Heart right ventricle (tissue), 16 donors: ENCODE results near the gene SH3RF3. TPM values are rescaled to one million over a fixed set of nuclear protein-coding genes. Genes with fewer than 3 reads are reported as not detected.

Experiments used
- ATAC-seq, 8 donors: fragments of 200-7000 bp; cut with Tn5 transposase; one replicate each; pipeline ENCODE4 v1.9.1; 2020; ENCODE audit warnings: mild to moderate bottlenecking in 8 of 8, moderate library complexity in 8 of 8, moderate number of reproducible peaks in 1 of 8
- DNase-seq, 2 donors: peaks; one replicate each; pipeline ENCODE4 v3.0.0-alpha.2; 2020
- H3K27ac ChIP-seq, 10 donors: fragments of 200-600 bp; sonication (generic) in 2 of 10; one replicate each; pipeline versions ENCODE4 v1.5.0 to v1.8.0; 2020 to 2022; ENCODE audit warnings: mild to moderate bottlenecking in 3 of 10
- H3K27me3 ChIP-seq, 7 donors: fragments of 200-600 bp; one replicate each; pipeline ENCODE4 v1.8.0; 2021 to 2022; ENCODE audit warnings: mild to moderate bottlenecking in 2 of 7
- H3K36me3 ChIP-seq, 9 donors: fragments of 200-600 bp; sonication (generic) in 1 of 9; one replicate each; pipeline versions ENCODE4 v1.5.0 to v1.8.0; 2020 to 2022; ENCODE audit warnings: mild to moderate bottlenecking in 2 of 9
- H3K4me1 ChIP-seq, 9 donors: fragments of 200-600 bp; sonication (generic) in 1 of 9; one replicate each; pipeline versions ENCODE4 v1.5.0 to v1.8.0; 2020 to 2022; ENCODE audit warnings: mild to moderate bottlenecking in 4 of 9
- H3K4me3 ChIP-seq, 10 donors: fragments of 200-600 bp; sonication (generic) in 2 of 10; one replicate each; pipeline versions ENCODE4 v1.5.0 to v1.8.0; 2020 to 2022; ENCODE audit warnings: mild to moderate bottlenecking in 7 of 10, moderate library complexity in 2 of 10
- H3K9me3 ChIP-seq, 11 donors: fragments of 200-600 bp in 10 of 11; sonication (generic) in 2 of 11; one replicate each; pipeline versions ENCODE4 v1.5.0 to v1.8.0; 2013 to 2022; ENCODE audit warnings: mild to moderate bottlenecking in 2 of 11, control low read depth in 1 of 11, moderate library complexity in 1 of 11
- WGBS, 2 donors: extraction: QIAGEN DNeasy Blood & Tissue Kit; methylation state at CpG; one replicate each; pipeline ENCODE4 v1.1.7; 2013; ENCODE audit warnings: inconsistent platforms in 1 of 2; 5-methylcytosine and 5-hydroxymethylcytosine counted together
- intact Hi-C, 10 donors: fragments of 100-400 bp; cut with DNase I; formaldehyde crosslinking; loops; one replicate each; pipeline versions ENCODE4 v1.11.1 to v1.14.2; 2022
- polyA plus RNA-seq, 2 donors: library from polyadenylated mRNA; stranded (reverse); fragments of 200-250 nt; gene quantifications; one replicate each; pipeline ENCODE4 v1.2.3, GENCODE V29; 2013
- total RNA-seq, 10 donors: library from RNA; stranded (reverse); fragmentation: NEBNext Ultra II Directional in 3 of 10; extraction: Animal tissue kit (Norgen Biotek cat#: 25700) in 3 of 10; gene quantifications; one replicate each; pipeline versions ENCODE4 v1.2.1 to v1.2.4, GENCODE V29; 2021 to 2023
- TF ChIP-seq, protein P1 (sequence below), 9 donors: fragments of 200-600 bp; sonication (generic) in 2 of 9; IDR thresholded peaks; one replicate each; pipeline versions ENCODE4 v1.5.0 to v1.8.0; 2021 to 2022; ENCODE audit warnings: antibody characterized with exemption in 9 of 9, mild to moderate bottlenecking in 5 of 9, moderate library complexity in 1 of 9
- donor health status: Arrhythmogenic right ventricular cardiomyopathy.
- donor health status: ischemic (EF 13 %, LVEDD 7.1; RV severe dilation, severe dysfunction).
- donor health status: healthy with polysubstance abuse.
- donor health status: DM: no; HTN: yes; CAD: no.
- donor health status: DM: no; HTN: no; CAD: no.
- donor health status: ischemic (EF 25% LVEDD 6.9; RV normal size, moderate dysfunction).
- donor health status: ischemic (EF 25% LVEDD 5.7; RV mildly dilated, moderate dysfunction).
- donor health status: healthy.
- donor health status: DM: yes; HTN: yes; CAD: no.
- donor health status: Ischemic cardiomyopathy.
- donor health status: ischemic (EF 35%, LVEDD 5.7; RV mildly dilated, moderate dysfunction).
- donor health status: nonischemic (EF 11% LVEDD 7.7; RV severe dilation, severe dysfunction).
- donor health status: DM: yes; HTN: yes; CAD: no.
- donor health status: PGD.
- donor health status: ischemic (EF 29% LVEDD 5.4; RV normal size, mild dysfunction).
- donor health status: nonischemic (EF 23%, LVEDD 6.1; RV moderate dilation, normal function).

Gene SH3RF3
- total and polyA plus RNA-seq, 12 donors = 5.0 to 11.5 (median 8.6) TPM

- peaks cover 0 to 5% (median 0%) of the 10 kb centered on the region in 9 donors for H3K4me1 ChIP-seq
- DNase-seq (no peak), ATAC-seq (no peak)
- no peaks in the 10 kb centered on the region for H3K27me3 ChIP-seq
- intact Hi-C loops = no loop called here
- H3K27ac ChIP-seq = no peak overlapping the region
- peaks cover 0 to 27% (median 0%) of the 10 kb centered on the region in 9 donors for H3K36me3 ChIP-seq
- no peak overlapping the region for H3K4me3 ChIP-seq
- H3K9me3 ChIP-seq = no peaks in the 10 kb centered on the region
- WGBS, 2 donors = 82 to 95% methylated on average over 13 of the region's 13 CpGs
- TF ChIP-seq, protein P1, sequence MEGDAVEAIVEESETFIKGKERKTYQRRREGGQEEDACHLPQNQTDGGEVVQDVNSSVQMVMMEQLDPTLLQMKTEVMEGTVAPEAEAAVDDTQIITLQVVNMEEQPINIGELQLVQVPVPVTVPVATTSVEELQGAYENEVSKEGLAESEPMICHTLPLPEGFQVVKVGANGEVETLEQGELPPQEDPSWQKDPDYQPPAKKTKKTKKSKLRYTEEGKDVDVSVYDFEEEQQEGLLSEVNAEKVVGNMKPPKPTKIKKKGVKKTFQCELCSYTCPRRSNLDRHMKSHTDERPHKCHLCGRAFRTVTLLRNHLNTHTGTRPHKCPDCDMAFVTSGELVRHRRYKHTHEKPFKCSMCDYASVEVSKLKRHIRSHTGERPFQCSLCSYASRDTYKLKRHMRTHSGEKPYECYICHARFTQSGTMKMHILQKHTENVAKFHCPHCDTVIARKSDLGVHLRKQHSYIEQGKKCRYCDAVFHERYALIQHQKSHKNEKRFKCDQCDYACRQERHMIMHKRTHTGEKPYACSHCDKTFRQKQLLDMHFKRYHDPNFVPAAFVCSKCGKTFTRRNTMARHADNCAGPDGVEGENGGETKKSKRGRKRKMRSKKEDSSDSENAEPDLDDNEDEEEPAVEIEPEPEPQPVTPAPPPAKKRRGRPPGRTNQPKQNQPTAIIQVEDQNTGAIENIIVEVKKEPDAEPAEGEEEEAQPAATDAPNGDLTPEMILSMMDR (IDR thresholded peaks at IDR 0.05) = no peak
Measured at GRCh38 chr2:109370399-109371035, 241.5 kb downstream of the SH3RF3 start.

DNA sequence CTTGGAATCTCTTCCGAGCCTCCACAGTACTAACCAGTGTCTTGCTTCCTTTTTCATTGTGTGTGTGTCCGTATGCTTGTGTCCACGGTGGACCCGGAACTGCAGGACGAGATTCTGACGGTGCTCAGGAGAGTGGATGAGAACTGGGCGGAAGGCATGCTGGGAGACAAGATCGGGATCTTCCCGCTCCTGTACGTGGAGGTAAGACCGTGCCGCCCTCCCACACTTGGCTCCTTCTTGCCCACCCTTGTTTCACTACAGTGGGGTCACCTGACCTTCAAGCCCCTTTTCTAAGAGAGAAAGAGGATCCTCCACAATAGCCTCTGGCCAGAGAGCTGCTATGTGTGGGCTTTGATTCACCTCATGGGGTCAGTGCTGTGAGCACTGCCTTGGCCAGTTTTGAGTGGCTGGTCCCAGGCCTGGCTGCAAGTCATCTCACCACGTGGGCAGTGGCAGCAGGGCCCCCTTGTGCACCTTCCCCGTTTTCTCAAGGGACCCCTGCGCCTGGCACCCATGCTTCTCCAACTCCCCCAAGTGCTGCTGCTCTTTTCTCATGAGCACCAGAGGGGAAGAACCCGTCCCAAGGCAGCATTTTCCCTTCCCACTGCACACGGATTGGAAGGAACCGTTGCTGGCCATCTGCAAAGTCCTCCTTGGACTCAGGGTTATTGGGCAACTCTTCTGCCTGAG lies 242.6 kb downstream of the SH3RF3 start:
- intact Hi-C loops = no loop called here
- no peak for ATAC-seq
- WGBS, 2 donors = 94% methylated on average over 18 of the region's 18 CpGs
- H3K9me3 ChIP-seq = no peaks in the 10 kb centered on the region
- no peak overlapping the region for H3K4me3 ChIP-seq
- no peaks in the 10 kb centered on the region for H3K27me3 ChIP-seq
- H3K36me3 ChIP-seq = peaks cover 0 to 27% (median 0%) of the 10 kb centered on the region in 9 donors
- TF ChIP-seq, protein P1 (IDR thresholded peaks at IDR 0.05) = no peak
- peaks cover 0 to 16% (median 0%) of the 10 kb centered on the region in 9 donors for H3K4me1 ChIP-seq
- H3K27ac ChIP-seq = no peak overlapping the region
- DNase-seq = no peak

- no peak overlapping the region for H3K4me3 ChIP-seq
- intact Hi-C loops = no loop called here
- H3K9me3 ChIP-seq = no peaks in the 10 kb centered on the region
- no peak overlapping the region for H3K27ac ChIP-seq
- peaks cover 0 to 16% (median 0%) of the 10 kb centered on the region in 9 donors for H3K4me1 ChIP-seq
- peaks cover 0 to 27% (median 0%) of the 10 kb centered on the region in 9 donors for H3K36me3 ChIP-seq
- no peak for DNase-seq
- no peaks in the 10 kb centered on the region for H3K27me3 ChIP-seq
- WGBS, 2 donors = 92 to 96% methylated on average over 4 of the region's 4 CpGs
- TF ChIP-seq, protein P1 (IDR thresholded peaks at IDR 0.05) = no peak
- ATAC-seq = no peak
Measured at GRCh38 chr2:109372171-109372568, 243.2 kb downstream of the SH3RF3 start.

- no peak overlapping the region for H3K4me3 ChIP-seq
- no peak overlapping the region for H3K27ac ChIP-seq
- intact Hi-C loops = no loop called here
- WGBS, 2 donors = 91 to 94% methylated on average over 7 of the region's 7 CpGs
- no peak for ATAC-seq
- peaks cover 0 to 16% (median 0%) of the 10 kb centered on the region in 9 donors for H3K4me1 ChIP-seq
- H3K27me3 ChIP-seq = no peaks in the 10 kb centered on the region
- peaks cover 0 to 27% (median 0%) of the 10 kb centered on the region in 9 donors for H3K36me3 ChIP-seq
- DNase-seq = no peak
- TF ChIP-seq, protein P1 (IDR thresholded peaks at IDR 0.05) = no peak
- H3K9me3 ChIP-seq = no peaks in the 10 kb centered on the region
Measured at GRCh38 chr2:109372614-109373013, 243.6 kb downstream of the SH3RF3 start.
